GM12878 (cell line): ENCODE measurements around the gene NID1. TPM values are rescaled to one million over a fixed set of nuclear protein-coding genes. Genes with fewer than 3 reads are reported as not detected.

Experiments
- ATF7 ChIP-seq: fragments of 450-650 bp; IDR thresholded peaks from 2 replicates; pipeline ENCODE4 v1.6.1; 2016; ENCODE audit warnings: low read depth, mild to moderate bottlenecking
- BHLHE40 ChIP-seq, 2 experiments: fragments of 450-650 bp in 1 of 2; IDR thresholded peaks; 2 replicates each; pipeline ENCODE4 v1.6.1; 2011 to 2017; ENCODE audit warnings: low read depth in 2 of 2, borderline replicate concordance in 1 of 2, improper control_type of control experiment in 1 of 2, low read length in 1 of 2, mild to moderate bottlenecking in 1 of 2
- BMI1 ChIP-seq: fragments of 450-650 bp; IDR thresholded peaks from 2 replicates; pipeline ENCODE4 v1.6.1; 2016; ENCODE audit warnings: mild to moderate bottlenecking, moderate library complexity, borderline replicate concordance
- CEBPB ChIP-seq, 2 experiments: fragments of 150-350 bp in 1 of 2; IDR thresholded peaks; 2 replicates each; pipeline ENCODE4 v1.6.1; 2012 to 2014; ENCODE audit warnings: low read depth in 2 of 2, low read length in 2 of 2, borderline replicate concordance in 1 of 2, inconsistent platforms in 1 of 2
- DPF2 ChIP-seq: fragments of 450-650 bp; IDR thresholded peaks from 2 replicates; pipeline ENCODE4 v1.6.1; 2017; ENCODE audit warnings: mild to moderate bottlenecking
- FOXM1 ChIP-seq: IDR thresholded peaks from 2 replicates; pipeline ENCODE4 v1.6.1; 2012; ENCODE audit warnings: low read depth, mild to moderate bottlenecking, inconsistent platforms, low read length, moderate library complexity
- HCFC1 ChIP-seq: fragments of 150-350 bp; IDR thresholded peaks from 2 replicates; pipeline ENCODE4 v1.6.1; 2014; ENCODE audit warnings: low read length
- IKZF2 ChIP-seq, 2 experiments: fragments of 450-650 bp; IDR thresholded peaks; 2 replicates each; pipeline ENCODE4 v1.6.1; 2017; ENCODE audit warnings: mild to moderate bottlenecking in 2 of 2, moderate library complexity in 2 of 2
- KDM1A ChIP-seq: fragments of 200-600 bp; sonication (generic); IDR thresholded peaks from 2 replicates; pipeline ENCODE4 v1.6.1; 2016; ENCODE audit warnings: borderline replicate concordance
- MEF2A ChIP-seq: IDR thresholded peaks from 2 replicates; pipeline ENCODE4 v1.6.1; 2011; ENCODE audit warnings: low read depth, mild to moderate bottlenecking, low read length, moderate library complexity; ENCODE audit not compliant: insufficient read depth
- NR2F1 ChIP-seq: fragments of 450-650 bp; conservative IDR thresholded peaks from 2 replicates; pipeline ENCODE4 v1.6.1; 2017; ENCODE audit warnings: mild to moderate bottlenecking
- RCOR1 ChIP-seq: conservative IDR thresholded peaks from 2 replicates; pipeline ENCODE4 v1.6.1; 2012; ENCODE audit warnings: low read depth, low read length, improper control_type of control experiment
- RUNX3 ChIP-seq: IDR thresholded peaks from 2 replicates; pipeline ENCODE4 v1.6.1; 2012; ENCODE audit warnings: low read length, inconsistent platforms
- SUZ12 ChIP-seq: fragments of 200-600 bp; sonication (generic); IDR thresholded peaks from one replicate; pipeline ENCODE4 v1.6.1; 2018; ENCODE audit warnings: antibody characterized with exemption, mild to moderate bottlenecking; ENCODE audit not compliant: unreplicated experiment
- WRNIP1 ChIP-seq: IDR thresholded peaks from 2 replicates; pipeline ENCODE4 v1.6.1; 2011; ENCODE audit warnings: low read depth, low read length, improper control_type of control experiment, borderline replicate concordance
- polyA plus RNA-seq, 11 experiments: library from polyadenylated mRNA; depleted of rRNA in 4 of 11; unstranded in 6 of 11; stranded (reverse) in 5 of 11; fragments of >200 nt; fragmentation: Nextera tagmentation in 4 of 11; fragmentation: Illumina TruSeq in 1 of 11; extraction: Ambion mirVana in 4 of 11; extraction: Trizol in 1 of 11; gene quantifications; 1 replicate in 1 of 11; 2 replicates in 10 of 11; pipeline versions ENCODE4 v1.2.1 to v1.2.3, GENCODE V29; 2011 to 2016; ENCODE audit warnings: inconsistent platforms in 2 of 11, missing spikeins in 2 of 11, low read depth in 1 of 11
- total RNA-seq, 4 experiments: library from RNA; depleted of rRNA in 3 of 4; stranded (reverse); fragments of >200 nt in 3 of 4; fragmentation: Illumina TruSeq in 1 of 4; extraction: Trizol in 1 of 4; gene quantifications; 2 replicates each; pipeline versions ENCODE4 v1.2.1 to v1.2.3, GENCODE V29; 2013 to 2021
- TF ChIP-seq, protein P1 (sequence below): fragments of 150-350 bp; IDR thresholded peaks from 2 replicates; pipeline ENCODE4 v1.6.1; 2014; ENCODE audit warnings: mild to moderate bottlenecking, low read depth, low read length
- TF ChIP-seq, protein P2 (sequence below): IDR thresholded peaks from 2 replicates; pipeline ENCODE4 v1.6.1; 2012; ENCODE audit warnings: low read depth, low read length, improper control_type of control experiment
- TF ChIP-seq, protein P3 (sequence below): fragments of 450-650 bp; IDR thresholded peaks from 2 replicates; pipeline ENCODE4 v1.6.1; 2016; ENCODE audit warnings: mild to moderate bottlenecking
- TF ChIP-seq, protein P4 (sequence below): fragments of 450-650 bp; formaldehyde crosslinking; IDR thresholded peaks from 2 replicates; pipeline ENCODE4 v1.5.0; 2022; ENCODE audit warnings: mild to moderate bottlenecking, missing genetic modification characterization

NID1 gene
- total and polyA plus RNA-seq, 10 of the 15 experiments (the other 5 are each of a cell fraction or from before 2014, with no cell fraction given): 4.2 to 25.7 (median 11.3) TPM

DNA sequence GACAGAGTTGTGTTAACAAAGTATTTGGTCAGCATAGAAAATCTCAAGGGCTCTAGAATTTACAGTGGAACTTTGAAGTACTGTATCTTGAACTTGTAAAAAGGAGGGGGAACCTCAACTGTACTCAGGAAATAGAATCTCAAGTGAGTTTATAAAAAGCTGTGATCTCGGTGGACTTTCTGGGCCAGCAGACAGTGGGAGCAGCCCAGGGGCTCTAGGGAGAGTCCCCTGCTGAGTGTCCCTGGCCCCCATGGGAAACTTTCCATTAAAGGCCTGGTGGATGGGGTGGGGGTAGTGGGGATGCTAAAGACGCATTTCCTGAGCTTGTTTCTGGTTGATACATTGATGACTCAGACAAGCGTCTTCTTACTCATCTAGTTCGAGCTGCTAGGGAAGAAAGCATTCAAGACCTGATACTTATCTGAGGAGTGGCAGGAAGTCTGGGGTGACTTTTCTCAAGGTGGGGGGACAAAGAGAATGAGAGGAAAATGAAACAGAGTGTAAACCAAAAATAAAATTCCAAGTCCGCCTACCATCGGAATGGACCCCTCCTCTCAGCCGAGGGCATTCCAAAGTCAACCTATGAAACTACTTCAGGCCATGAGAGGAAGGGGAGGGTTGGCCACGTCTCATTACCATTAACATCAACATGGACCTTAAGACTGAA lies 65.5 kb downstream of the NID1 start (continued):
- TF ChIP-seq WRNIP1 (no peak), CEBPB (IDR thresholded peaks at IDR 0.05; ENCODE audit: borderline replicate concordance in 1 of 2, low read depth in 2 of 2, low read length in 2 of 2) (peak in 1 of 2 experiments; percentile 93; a peak in 2 of 4 replicates), FOXM1 (peak; percentile 98), RUNX3 (peak; percentile 91), DPF2 (peak; percentile 89), NR2F1 (peak; percentile 49; the same call in 1 of the 2 replicates), HCFC1 (no peak), ATF7 (peak; percentile 91), IKZF2 (IDR thresholded peaks at IDR 0.05) (peak; percentile 99), KDM1A (no peak), MEF2A (peak; percentile 86), BHLHE40 (IDR thresholded peaks at IDR 0.05; ENCODE audit: borderline replicate concordance in 1 of 2, low read depth in 2 of 2, low read length in 1 of 2) (peak; percentile 52 to 61; a peak in 2 of 4 replicates), SUZ12 (no peak), BMI1 (peak; percentile 55; the same call in 1 of the 2 replicates), RCOR1 (no peak)
- TF ChIP-seq, protein P1, sequence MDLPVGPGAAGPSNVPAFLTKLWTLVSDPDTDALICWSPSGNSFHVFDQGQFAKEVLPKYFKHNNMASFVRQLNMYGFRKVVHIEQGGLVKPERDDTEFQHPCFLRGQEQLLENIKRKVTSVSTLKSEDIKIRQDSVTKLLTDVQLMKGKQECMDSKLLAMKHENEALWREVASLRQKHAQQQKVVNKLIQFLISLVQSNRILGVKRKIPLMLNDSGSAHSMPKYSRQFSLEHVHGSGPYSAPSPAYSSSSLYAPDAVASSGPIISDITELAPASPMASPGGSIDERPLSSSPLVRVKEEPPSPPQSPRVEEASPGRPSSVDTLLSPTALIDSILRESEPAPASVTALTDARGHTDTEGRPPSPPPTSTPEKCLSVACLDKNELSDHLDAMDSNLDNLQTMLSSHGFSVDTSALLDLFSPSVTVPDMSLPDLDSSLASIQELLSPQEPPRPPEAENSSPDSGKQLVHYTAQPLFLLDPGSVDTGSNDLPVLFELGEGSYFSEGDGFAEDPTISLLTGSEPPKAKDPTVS: no peak
- TF ChIP-seq, protein P2, sequence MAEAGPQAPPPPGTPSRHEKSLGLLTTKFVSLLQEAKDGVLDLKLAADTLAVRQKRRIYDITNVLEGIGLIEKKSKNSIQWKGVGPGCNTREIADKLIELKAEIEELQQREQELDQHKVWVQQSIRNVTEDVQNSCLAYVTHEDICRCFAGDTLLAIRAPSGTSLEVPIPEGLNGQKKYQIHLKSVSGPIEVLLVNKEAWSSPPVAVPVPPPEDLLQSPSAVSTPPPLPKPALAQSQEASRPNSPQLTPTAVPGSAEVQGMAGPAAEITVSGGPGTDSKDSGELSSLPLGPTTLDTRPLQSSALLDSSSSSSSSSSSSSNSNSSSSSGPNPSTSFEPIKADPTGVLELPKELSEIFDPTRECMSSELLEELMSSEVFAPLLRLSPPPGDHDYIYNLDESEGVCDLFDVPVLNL: no peak
- TF ChIP-seq, protein P3, sequence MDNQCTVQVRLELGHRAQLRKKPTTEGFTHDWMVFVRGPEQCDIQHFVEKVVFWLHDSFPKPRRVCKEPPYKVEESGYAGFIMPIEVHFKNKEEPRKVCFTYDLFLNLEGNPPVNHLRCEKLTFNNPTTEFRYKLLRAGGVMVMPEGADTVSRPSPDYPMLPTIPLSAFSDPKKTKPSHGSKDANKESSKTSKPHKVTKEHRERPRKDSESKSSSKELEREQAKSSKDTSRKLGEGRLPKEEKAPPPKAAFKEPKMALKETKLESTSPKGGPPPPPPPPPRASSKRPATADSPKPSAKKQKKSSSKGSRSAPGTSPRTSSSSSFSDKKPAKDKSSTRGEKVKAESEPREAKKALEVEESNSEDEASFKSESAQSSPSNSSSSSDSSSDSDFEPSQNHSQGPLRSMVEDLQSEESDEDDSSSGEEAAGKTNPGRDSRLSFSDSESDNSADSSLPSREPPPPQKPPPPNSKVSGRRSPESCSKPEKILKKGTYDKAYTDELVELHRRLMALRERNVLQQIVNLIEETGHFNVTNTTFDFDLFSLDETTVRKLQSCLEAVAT: no peak
- TF ChIP-seq, protein P4, sequence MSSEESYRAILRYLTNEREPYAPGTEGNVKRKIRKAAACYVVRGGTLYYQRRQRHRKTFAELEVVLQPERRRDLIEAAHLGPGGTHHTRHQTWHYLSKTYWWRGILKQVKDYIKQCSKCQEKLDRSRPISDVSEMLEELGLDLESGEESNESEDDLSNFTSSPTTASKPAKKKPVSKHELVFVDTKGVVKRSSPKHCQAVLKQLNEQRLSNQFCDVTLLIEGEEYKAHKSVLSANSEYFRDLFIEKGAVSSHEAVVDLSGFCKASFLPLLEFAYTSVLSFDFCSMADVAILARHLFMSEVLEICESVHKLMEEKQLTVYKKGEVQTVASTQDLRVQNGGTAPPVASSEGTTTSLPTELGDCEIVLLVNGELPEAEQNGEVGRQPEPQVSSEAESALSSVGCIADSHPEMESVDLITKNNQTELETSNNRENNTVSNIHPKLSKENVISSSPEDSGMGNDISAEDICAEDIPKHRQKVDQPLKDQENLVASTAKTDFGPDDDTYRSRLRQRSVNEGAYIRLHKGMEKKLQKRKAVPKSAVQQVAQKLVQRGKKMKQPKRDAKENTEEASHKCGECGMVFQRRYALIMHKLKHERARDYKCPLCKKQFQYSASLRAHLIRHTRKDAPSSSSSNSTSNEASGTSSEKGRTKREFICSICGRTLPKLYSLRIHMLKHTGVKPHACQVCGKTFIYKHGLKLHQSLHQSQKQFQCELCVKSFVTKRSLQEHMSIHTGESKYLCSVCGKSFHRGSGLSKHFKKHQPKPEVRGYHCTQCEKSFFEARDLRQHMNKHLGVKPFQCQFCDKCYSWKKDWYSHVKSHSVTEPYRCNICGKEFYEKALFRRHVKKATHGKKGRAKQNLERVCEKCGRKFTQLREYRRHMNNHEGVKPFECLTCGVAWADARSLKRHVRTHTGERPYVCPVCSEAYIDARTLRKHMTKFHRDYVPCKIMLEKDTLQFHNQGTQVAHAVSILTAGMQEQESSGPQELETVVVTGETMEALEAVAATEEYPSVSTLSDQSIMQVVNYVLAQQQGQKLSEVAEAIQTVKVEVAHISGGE (CRISPR knock-in tag): no peak
